ENCODE results near the gene CBY1.

The CBY1 gene

GRCh38 chr22:38719196-38719595, 62.8 kb downstream of the CBY1 start:
- Histone ChIP-seq H3K9me3 (replicated peaks in 1 of 11) (no peaks in the 10 kb centered on the region), H4K20me1 (peaks cover 30 to 64% (median 54%) of the 10 kb centered on the region in 11 experiments), H3K4me2 (no peak overlapping the region), H3K27ac (no peak overlapping the region), H3K36me3 (peaks cover 79 to 100% (median 89%) of the 10 kb centered on the region in 11 experiments), H3K4me3 (no peak overlapping the region), H3K27me3 (no peaks in the 10 kb centered on the region), H3K4me1 (peaks cover 0 to 29% (median 4%) of the 10 kb centered on the region in 10 experiments; a peak in 9 of 20 replicates), H3K9ac (0 out of 22 replicates have a peak overlapping the region, but pooled peaks of 1 of the 11 experiments have one; percentile 4)
- no peak; a peak in 1 of 22 replicates for TF ChIP-seq Cebpa-rat (IDR thresholded peaks at IDR 0.05)

- Histone ChIP-seq H3K27ac (no peak overlapping the region), H3K27me3 (no peaks in the 10 kb centered on the region), H3K4me2 (no peak overlapping the region), H3K36me3 (peaks cover 88 to 100% (median 93%) of the 10 kb centered on the region in 11 experiments), H4K20me1 (peaks cover 19 to 52% (median 44%) of the 10 kb centered on the region in 11 experiments), H3K9me3 (replicated peaks in 1 of 11) (no peaks in the 10 kb centered on the region), H3K4me3 (no peak overlapping the region), H3K4me1 (peaks cover 0 to 18% (median 2%) of the 10 kb centered on the region in 10 experiments; a peak in 8 of 20 replicates), H3K9ac (no peak overlapping the region)
- no peak for TF ChIP-seq Cebpa-rat (IDR thresholded peaks at IDR 0.05)
Measured at GRCh38 chr22:38720350-38720749, 63.9 kb downstream of the CBY1 start.

DNA sequence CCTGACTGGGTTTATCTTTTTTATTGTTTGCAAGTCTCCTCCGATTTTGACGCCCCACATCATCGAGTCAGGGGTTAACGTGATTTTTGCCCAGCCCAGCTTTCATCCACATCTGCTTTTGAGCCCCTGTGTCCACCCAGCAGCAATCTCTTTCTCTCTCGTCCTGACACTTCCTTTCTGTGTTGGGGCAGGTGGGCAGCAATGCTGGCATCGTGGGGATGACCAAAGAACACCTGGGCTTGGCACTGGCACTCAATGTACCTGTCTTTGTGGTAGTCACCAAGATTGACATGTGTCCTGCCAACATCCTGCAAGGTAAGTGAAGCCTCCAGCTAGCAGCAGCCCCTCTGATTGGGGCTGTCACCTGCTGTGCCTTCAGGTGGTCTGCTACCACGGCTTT, 65.1 kb downstream of the CBY1 start:
- H3K27me3 ChIP-seq, result no peaks in the 10 kb centered on the region
- H3K4me1 ChIP-seq, result peaks cover 6 to 18% (median 12%) of the 10 kb centered on the region in 10 experiments
- no peak overlapping the region for H3K9ac ChIP-seq
- no peak overlapping the region for H3K27ac ChIP-seq
- no peak overlapping the region for H3K4me3 ChIP-seq
- no peak for TF ChIP-seq Cebpa-rat (IDR thresholded peaks at IDR 0.05)
- H4K20me1 ChIP-seq, result peaks cover 13 to 51% (median 37%) of the 10 kb centered on the region in 11 experiments; a peak in 21 of 22 replicates
- H3K4me2 ChIP-seq, result no peak overlapping the region
- no peaks in the 10 kb centered on the region for H3K9me3 ChIP-seq (replicated peaks in 1 of 11)
- H3K36me3 ChIP-seq, result peaks cover 88 to 100% (median 93%) of the 10 kb centered on the region in 11 experiments
